Neural cell (in vitro differentiated cells): ENCODE measurements around the gene RPL10L.

Experiments used
- EP300 ChIP-seq: fragments of 450-650 bp; conservative IDR thresholded peaks from 2 replicates; pipeline ENCODE4 v1.6.1; 2014; ENCODE audit warnings: antibody characterized with exemption, mild to moderate bottlenecking, moderate library complexity; ENCODE audit not compliant: poor library complexity, severe bottlenecking
- EZH2 ChIP-seq: fragments of 200-600, 300-800 bp; shearing (Covaris generic), sonication (generic); IDR thresholded peaks from 2 replicates; pipeline ENCODE4 v1.6.1; 2014; ENCODE audit warnings: antibody characterized with exemption, low read length, borderline replicate concordance, mild to moderate bottlenecking; ENCODE audit not compliant: insufficient read depth, poor library complexity, severe bottlenecking
- POLR2AphosphoS5 ChIP-seq: IDR thresholded peaks from 2 replicates; pipeline ENCODE4 v1.6.1; 2012
- RAD21 ChIP-seq: fragments of 450-650 bp; conservative IDR thresholded peaks from 2 replicates; pipeline ENCODE4 v1.6.1; 2014; ENCODE audit warnings: antibody characterized with exemption, mild to moderate bottlenecking, moderate library complexity
- SMC3 ChIP-seq: fragments of 450-650 bp; conservative IDR thresholded peaks from 2 replicates; pipeline ENCODE4 v1.6.1; 2014; ENCODE audit warnings: antibody characterized with exemption, mild to moderate bottlenecking, moderate library complexity; ENCODE audit not compliant: poor library complexity
- TAF1 ChIP-seq: IDR thresholded peaks from 2 replicates; pipeline ENCODE4 v1.6.1; 2012; ENCODE audit warnings: low read depth
- TF ChIP-seq, protein P1 (sequence below): fragments of 450-650 bp; IDR thresholded peaks from 2 replicates; pipeline ENCODE4 v1.5.1; 2014; ENCODE audit warnings: antibody characterized with exemption, mild to moderate bottlenecking, moderate library complexity; ENCODE audit not compliant: poor library complexity, severe bottlenecking
- TF ChIP-seq, protein P2 (sequence below): IDR thresholded peaks from 2 replicates; pipeline ENCODE4 v1.6.1; 2012; ENCODE audit warnings: borderline replicate concordance

DNA sequence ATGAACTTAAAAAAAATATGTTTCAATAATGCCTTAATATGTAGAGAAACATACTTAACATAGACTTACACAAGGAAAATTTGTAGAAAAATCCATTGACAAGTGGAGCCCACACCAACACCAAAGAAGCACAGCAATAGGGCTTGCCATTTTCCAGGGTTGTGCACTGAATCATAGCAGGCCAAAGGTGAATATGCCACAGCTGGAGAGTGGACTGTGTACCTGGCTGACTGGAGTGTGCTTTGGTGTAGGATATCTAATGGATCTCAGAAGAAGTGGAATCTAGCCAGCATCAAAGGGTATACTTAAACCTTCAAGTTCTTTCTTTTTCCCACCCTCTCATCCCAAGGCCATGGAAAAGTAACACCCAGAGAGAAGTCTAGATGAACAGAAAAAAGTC, 4.8 kb downstream of the RPL10L start:
- TF ChIP-seq POLR2AphosphoS5 (no peak), SMC3 (no peak), EZH2 (no peak), RAD21 (no peak), TAF1 (no peak), EP300 (no peak)
- TF ChIP-seq, protein P1, sequence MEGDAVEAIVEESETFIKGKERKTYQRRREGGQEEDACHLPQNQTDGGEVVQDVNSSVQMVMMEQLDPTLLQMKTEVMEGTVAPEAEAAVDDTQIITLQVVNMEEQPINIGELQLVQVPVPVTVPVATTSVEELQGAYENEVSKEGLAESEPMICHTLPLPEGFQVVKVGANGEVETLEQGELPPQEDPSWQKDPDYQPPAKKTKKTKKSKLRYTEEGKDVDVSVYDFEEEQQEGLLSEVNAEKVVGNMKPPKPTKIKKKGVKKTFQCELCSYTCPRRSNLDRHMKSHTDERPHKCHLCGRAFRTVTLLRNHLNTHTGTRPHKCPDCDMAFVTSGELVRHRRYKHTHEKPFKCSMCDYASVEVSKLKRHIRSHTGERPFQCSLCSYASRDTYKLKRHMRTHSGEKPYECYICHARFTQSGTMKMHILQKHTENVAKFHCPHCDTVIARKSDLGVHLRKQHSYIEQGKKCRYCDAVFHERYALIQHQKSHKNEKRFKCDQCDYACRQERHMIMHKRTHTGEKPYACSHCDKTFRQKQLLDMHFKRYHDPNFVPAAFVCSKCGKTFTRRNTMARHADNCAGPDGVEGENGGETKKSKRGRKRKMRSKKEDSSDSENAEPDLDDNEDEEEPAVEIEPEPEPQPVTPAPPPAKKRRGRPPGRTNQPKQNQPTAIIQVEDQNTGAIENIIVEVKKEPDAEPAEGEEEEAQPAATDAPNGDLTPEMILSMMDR, result no peak
- TF ChIP-seq, protein P2, sequence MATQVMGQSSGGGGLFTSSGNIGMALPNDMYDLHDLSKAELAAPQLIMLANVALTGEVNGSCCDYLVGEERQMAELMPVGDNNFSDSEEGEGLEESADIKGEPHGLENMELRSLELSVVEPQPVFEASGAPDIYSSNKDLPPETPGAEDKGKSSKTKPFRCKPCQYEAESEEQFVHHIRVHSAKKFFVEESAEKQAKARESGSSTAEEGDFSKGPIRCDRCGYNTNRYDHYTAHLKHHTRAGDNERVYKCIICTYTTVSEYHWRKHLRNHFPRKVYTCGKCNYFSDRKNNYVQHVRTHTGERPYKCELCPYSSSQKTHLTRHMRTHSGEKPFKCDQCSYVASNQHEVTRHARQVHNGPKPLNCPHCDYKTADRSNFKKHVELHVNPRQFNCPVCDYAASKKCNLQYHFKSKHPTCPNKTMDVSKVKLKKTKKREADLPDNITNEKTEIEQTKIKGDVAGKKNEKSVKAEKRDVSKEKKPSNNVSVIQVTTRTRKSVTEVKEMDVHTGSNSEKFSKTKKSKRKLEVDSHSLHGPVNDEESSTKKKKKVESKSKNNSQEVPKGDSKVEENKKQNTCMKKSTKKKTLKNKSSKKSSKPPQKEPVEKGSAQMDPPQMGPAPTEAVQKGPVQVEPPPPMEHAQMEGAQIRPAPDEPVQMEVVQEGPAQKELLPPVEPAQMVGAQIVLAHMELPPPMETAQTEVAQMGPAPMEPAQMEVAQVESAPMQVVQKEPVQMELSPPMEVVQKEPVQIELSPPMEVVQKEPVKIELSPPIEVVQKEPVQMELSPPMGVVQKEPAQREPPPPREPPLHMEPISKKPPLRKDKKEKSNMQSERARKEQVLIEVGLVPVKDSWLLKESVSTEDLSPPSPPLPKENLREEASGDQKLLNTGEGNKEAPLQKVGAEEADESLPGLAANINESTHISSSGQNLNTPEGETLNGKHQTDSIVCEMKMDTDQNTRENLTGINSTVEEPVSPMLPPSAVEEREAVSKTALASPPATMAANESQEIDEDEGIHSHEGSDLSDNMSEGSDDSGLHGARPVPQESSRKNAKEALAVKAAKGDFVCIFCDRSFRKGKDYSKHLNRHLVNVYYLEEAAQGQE, result no peak
